B cell (primary cell): ENCODE data around the gene LPO.

Experiments used
- CTCF ChIP-seq: fragments of 200-600 bp; IDR thresholded peaks from one replicate; pipeline ENCODE4 v1.8.0; 2022; ENCODE audit warnings: antibody characterized with exemption, mild to moderate bottlenecking
- EZH2 ChIP-seq: IDR thresholded peaks from 2 replicates; pipeline ENCODE4 v1.6.1; 2012; ENCODE audit warnings: borderline replicate concordance, low read depth, mild to moderate bottlenecking, moderate library complexity, low read length; ENCODE audit not compliant: insufficient read depth, poor library complexity, severe bottlenecking

- TF ChIP-seq CTCF: peak; percentile 84
- TF ChIP-seq EZH2: no peak
Observed at GRCh38 chr17:58317421-58318064, 79.2 kb downstream of the LPO start.
